Activated gamma-delta T cell (primary cell): Measurements from ENCODE around the gene PRKAA2.
"Not testable (repeated sequence)": the region's sequence is repeated elsewhere in the genome, so short reads cannot be mapped to it uniquely, and the experiment has no call there.

Source experiments
- DNase-seq: peaks from one replicate; lab custom pipeline; 2025; lab: John Stamatoyannopoulos, UW
- total RNA-seq, 2 donors: gene quantifications; one replicate each; lab custom pipeline; 2026; lab: John Stamatoyannopoulos, UW

Gene PRKAA2
- 0 reads per million in 2 donors for total RNA-seq

DNA sequence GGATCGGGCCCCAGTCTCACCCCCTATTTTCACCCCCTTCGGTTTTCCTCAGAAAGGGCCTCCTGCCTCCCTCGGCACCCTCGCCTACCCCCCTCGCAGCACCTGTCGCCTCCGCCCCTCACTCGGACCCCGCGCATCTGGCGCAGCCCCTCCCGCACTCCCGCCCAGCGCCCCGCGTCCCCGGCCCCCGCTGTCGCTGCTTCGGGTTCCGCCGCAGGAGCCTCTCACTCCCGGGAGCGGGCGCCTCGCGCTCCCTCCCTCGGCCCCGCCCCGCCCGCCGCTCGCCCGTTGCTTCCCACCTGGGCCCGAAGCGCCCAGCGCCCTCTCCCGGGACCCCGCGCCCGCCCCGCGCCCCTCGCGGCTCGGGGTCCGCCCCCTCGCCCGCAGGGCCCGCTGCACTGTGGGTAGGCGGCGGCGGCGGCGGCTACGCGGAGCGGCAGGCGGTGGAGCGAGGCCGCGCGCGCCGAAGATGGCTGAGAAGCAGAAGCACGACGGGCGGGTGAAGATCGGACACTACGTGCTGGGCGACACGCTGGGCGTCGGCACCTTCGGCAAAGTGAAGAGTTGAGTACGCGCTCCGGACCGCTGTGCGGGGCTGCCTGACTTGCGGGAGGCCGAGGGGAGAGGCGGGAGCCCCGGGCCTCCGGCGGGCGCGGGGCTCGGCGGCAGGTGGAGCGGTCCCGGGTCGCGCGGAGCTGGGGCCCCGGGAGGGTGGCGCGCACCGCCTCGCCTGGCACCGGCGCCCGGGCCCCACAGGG, at the start of gene PRKAA2:
Gene PRKAA2 (plus strand): TSS at position 396 of the 758 bp plus-strand sequence. CDS start 74 bp downstream, at position 470.
- no peak for DNase-seq

DNA sequence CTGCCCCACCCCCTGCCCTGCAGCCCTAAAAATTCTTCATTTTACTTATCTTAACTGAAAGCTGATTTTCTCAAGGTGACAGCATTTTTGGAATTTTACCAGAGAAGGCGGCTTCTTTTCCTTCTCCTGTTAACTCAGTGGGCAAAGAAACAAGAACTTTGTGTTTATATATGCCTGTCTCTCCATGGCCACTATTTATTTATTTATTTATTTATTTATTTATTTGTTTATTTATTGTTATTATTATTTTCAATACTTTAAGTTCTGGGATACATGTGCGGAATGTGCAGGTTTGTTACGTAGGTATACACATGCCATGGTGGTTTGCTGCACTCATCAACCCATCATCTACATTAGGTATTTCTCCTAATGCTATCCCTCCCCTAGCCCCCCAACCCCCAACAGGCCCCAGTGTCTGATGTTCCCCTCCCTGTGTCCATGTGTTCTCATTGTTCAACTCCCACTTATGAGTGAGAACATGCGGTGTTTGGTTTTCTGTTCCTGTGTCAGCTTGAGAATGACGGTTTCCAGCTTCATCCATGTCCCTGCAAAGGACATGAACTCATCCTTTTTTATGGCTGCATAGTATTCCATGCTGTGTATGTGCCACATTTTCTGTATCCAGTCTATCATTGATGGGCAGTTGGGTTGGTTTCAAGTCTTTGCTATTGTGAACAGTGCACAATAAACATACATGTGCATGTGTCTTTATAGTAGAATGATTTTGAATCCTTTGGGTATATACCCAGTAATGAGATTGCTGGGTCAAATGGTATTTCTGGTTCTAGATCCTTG, 49.5 kb upstream of the PRKAA2 start:
- not testable (repeated sequence) for DNase-seq

DNA sequence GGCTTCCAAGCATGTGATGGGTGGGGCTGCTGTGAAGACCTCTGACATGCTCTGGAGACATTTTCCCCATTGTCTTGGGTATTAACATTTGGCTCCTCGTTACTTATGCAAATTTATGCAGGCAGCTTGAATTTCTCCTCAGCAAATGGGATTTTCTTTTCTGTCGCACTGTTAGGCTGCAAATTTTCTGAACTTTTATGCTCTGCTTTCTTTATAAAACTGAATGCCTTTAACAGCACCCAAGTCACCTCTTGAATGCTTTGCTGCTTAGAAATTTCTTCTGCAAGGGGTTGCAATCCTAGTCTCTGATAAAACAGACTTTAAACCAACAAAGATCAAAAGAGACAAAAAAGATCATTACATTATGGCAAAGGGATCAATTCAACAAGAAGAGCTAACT, 35.0 kb upstream of the PRKAA2 start:
- not testable (repeated sequence) for DNase-seq

DNA sequence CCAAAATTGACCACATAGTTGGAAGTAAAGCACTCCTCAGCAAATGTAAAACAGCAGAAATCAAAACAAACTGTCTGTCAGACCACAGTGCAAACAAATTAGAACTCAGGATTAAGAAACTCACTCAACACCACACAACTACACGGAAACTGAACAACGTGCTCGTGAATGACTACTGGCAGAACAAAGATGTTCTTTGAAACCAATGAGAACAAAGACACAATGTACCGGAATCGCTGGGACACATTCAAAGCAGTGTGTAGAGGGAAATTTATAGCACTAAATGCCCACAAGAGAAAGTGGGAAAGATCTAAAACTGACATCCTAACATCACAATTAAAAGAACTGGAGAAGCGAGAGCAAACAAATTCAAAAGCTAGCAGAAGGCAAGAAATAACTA, 34.3 kb upstream of the PRKAA2 start:
- DNase-seq, result not testable (repeated sequence)

DNA sequence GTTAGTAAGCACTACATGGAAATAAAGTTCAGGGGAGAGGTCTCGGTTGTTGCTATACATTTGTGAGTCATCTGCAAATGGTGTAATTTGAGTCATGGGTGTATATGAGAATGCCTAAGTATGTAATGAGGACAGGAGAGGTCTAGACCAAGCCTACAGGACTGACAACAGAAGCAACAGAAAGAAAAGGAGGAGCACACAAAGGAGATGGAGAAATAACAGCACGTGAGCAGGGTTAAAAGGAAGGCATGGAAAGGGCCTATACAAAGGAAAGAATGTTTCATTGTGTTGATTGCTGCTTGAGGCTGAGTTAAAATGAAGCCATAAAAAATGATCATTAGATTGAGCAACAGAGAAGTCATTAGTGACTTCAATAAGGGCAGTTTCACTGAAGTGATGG, 28.0 kb upstream of the PRKAA2 start:
- DNase-seq, result no peak

DNA sequence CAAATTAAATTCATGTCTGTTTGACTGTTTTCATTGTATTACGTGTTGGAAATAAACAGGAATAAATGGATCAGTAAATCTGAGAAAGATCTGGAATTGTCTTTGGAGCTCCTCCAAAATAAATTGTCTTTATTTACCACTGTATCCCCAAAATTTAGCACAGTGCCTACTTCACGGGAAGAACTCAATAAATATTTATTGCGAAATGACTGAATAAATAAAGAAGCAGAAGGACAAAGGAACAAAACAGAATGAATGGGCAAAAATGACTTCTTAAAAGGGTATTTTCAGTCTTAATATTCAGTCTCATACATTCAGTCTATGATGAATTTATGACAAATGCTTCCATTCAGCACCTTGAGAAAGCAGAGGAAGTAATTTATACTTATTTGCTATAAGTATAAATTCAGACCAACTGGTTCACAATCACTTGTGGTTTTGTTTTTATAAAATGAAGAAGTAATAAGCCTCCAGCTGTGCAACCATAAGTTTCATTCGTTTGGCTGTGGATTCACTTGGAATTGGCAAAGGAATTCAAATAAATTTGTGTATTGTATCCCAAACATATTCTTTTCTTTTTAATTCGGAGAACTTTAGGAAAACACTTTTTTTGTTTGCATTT, 19.2 kb upstream of the PRKAA2 start:
- DNase-seq, result no peak

DNA sequence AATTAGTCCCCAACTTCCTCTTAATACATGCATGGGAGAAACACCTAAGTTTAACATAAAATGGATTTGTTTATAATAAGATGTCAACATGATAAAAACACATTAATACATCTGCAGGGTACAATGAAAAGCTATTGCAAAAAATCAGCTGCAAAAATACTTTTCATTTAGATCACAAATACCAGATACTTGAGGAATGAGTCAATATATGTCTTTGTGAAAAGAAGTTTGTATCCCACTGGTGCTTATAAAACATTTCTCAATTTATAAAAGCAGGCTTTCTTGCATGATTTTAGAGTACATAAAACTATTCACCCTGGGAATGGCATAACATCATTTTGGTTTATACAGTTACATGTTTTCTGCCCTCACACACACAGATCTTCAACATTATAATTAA, 18.6 kb upstream of the PRKAA2 start:
- DNase-seq, result no peak

DNA sequence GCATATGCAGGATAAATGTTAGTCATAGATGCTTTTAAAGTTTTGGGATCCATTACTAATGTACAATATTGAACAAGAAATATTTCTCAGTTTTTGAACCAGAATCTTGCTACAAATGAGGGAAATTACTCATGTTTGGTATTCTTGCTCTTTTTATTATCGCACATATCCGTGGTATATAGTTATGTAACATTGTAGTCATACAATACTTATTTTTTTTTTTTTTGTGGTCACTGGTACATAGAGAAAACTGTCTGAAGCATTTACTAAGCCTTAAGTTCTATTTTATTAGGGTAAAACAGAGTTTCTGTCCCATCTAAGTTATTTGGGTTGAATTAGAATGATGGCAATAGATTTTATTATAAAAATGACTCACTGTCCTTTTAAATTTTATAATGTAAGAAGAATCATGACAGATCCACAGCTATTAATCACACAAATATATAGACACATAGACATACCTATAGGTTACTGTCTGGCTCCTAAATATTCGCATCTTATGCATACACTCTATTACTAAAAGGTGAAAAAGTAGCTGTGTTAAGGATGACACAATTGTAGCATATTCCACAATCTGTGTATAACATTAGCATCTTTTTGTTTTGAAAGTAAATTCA, 18.0 kb upstream of the PRKAA2 start:
- DNase-seq, result no peak

DNA sequence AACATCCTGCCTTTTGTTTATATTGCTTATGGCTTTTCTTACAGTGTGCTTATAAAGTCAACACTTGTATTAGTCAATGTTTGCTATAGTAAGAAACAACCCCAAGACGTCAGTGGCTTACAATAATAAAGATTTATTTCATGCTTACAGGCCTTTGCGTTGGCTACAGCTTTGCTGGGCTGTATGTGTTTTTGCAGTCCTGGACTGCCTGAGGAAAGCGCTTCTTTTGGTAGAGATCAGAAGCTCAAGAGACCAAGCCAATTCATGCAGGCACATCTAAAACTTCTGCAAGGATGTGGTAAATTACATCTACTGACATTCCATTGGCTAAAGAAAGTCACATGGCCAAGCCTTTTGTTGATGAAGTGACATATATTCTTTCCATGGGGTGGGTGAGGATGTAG, 17.5 kb upstream of the PRKAA2 start:
- no peak for DNase-seq

DNA sequence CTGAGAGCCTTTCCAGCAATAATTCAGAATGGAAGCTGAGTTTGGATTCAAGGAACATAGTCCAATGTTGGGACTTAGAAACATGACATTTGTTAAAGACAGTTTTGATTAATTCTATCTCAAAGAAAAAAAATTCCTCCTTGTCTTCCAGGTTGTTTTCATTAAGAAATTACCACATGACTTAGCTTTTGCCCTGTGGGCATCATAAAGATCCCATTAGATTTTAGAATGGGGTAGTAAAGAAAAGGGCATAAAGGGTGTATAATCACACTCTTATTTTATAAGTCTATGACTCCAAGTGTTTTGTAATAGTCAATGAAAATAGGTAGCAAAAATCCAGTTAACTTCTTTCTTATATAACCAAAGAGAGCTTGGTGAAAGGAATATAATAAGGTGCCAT, 14.3 kb upstream of the PRKAA2 start:
- no peak for DNase-seq

DNA sequence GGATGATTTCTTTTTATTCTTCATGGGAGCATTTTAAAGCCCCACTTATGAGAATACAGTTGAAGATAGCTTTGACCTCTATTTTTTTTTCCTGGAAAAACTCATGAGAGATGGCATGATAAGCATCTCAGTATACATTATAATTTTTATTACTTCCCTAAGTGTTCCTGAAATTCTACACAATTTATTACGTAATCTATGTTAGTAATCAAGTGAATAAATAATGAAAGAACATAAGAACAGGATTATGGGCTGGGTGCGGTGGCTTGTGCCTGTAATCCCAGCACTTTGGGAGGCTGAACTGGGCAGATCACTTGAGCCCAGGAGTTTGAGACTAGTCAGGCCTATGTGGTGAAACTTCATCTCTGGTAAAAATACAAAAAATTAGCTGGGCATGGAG, 13.2 kb upstream of the PRKAA2 start:
- DNase-seq, result no peak

DNA sequence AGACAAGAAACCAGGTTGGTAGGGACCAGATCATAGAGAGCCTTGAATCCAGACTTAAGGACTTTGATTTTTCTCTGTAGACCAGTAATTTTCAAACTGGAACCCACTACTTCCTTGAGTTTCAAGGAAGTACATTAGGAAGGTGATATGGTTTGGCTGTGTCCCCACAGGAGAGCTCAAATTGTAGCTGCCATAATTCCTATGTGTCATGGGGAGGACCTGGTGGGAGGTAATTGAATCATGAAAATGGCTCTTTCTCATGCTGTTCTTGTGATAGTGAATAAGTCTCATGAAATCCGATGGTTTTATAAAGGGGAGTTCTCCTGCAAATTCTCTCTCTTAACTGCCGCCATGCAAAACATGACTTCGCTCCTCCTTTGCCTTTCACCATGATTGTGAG, 10.1 kb upstream of the PRKAA2 start:
- no peak for DNase-seq

DNA sequence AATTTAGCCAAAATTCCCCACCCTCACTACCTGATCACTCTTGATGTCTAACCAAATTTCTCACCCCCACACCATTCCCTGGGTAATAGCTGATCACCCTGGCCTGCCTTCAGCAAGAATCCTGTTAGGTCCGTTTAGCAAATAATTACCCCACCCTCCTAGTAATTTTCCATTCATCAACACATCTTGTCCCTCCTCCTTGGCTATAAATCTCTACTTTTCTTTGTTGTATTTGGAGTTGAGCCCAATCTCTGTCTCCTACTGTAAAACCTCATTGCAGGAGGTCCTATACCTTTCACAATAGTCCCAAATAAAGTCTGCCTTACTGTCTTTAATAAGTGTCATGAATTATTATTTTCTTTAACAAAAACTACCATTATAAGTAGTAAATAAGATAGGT, 6.9 kb upstream of the PRKAA2 start:
- no peak for DNase-seq

DNA sequence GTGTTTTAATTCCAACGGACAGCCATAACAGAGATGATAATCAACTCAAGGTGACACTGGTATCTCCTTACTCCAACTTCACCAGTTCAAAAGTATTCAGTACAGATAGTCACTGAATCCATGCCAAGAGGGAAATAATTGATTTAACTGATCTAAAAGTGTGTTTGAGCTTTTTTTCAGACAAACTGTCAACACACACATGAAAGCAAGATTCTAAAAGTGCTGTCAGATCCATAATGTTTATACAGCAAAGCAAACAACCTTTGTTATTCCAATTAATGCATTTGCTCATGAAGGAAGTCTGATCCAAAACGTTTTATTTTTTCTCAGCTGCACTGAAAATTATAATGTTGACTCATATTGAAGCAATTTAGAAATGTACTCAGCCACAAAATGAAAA, 5.9 kb upstream of the PRKAA2 start:
- DNase-seq, result no peak

DNA sequence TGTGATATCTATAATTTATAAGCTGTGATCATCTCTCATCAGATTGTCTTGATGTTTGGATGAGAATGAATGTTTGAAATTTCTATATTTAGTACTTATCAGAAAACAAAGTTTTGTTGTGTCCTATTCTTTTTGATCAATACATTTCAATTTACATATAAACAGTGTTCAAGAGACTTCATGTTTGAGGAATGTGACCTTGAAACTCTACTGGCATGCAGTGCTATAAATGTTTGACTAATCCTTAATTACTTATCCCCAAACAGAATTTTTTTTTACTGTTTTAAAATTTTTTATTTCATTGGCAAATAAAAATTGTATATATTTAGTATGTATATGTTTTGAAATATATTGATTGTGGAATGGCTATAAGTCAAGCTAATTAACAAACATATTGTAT, 1.5 kb upstream of the PRKAA2 start:
- DNase-seq, result no peak

DNA sequence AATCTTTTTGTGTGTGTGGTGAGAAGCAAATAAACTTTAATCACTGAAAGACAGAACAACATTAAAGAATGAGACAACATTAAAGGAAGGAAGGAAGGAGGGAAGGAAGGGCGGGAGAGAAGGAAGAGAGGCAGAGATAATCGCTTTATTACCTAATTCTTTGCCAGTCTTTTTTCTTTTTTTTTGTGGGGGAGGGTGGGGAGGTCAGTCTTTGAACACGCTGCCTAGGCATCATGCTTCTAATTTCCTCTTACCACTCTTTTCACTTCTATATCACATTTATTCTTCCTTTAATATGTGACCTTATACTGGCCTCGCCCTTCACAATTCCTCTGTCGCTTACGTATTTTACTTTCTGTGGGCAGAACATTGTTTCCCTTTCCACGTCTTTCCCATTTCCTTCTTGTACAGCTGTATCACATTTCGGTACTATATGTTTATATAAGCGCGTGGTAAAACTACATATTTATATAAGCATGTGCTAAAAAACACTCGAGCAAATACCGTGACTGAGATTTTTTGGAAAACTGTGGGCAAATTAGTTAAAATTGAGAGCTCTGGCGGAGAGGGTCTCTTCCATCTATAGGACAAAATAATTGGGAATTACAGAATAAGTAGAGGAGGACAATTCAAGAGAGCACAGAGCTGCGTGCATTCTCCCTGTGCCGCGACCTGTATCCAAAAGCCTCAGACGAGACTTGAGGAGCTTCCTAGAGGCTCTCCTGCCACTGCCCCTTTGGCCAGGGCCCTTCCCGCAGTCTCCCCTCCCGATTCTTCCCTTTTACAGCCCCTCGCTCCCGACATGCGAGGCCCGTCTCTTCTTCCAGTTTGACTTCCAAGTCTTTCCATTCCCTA, 823 bp upstream of the PRKAA2 start:
- DNase-seq, result no peak

DNA sequence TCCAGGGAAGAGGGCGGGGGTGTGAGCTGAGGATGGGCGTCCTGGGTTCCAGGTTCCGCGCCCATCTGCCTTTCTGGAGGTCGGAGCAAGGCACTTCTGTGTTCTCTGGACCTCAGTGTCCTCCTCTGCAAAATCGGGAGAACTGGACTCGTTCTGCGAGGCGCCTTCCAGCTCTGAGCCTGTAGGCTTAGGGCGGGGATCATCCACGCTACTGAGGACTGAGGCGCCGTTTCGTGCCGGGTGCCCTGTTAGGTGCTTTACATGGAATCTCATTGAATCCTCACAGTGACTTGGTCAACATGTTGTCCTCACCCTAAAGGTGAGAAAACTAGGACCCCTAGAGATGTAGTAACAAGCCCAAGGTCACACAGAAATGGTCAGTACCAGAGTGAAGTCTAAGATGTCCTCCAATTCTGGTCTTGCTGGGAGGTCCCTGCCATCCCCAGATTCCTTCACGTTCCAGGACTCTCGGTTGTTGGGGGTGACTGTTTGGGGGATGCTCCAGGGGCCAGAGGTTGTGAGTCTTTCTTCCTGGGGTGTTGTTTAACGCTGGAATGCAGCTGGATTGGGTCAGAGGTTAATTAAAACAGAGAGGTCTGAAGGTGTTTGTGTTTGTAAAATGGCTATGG, 677 bp downstream of the PRKAA2 start:
- DNase-seq, result no peak

DNA sequence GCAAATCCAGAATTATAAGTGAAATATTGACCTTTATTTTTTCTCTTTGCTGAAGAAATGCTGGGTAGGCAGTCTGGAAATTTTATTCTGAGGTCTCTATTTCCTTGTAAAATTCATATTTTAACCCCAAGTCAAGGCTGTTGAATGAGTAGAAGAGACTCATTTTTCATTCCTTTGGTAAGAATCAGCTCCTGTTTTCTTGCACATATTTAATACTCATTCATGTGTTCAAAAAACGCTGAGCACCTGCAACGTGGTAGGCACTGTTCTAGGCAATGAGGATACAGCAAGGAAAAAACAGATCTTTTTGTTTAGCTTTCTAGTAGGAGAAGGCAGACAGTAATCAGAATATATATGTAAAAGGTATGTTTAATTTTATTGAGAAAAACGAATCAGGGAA, 1.5 kb downstream of the PRKAA2 start:
- DNase-seq, result no peak

DNA sequence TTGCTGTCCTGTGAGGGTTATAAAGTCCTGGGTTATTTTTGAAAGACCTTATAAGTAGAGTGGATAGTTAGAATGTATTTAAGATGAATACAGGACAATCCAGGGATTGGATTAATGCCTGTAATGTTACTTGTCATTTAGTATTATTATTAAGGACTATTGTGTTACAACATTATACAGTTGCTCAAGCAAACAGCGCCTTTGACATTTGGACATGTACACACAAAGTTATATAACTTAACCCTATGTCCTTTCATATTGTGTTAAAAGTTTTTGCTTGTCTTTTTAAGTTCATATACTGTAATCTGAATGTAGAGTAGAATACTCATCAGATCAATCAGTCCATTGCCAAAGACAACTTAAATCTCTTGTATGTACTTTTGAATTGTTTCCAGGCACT, 2.0 kb downstream of the PRKAA2 start:
- DNase-seq, result no peak

DNA sequence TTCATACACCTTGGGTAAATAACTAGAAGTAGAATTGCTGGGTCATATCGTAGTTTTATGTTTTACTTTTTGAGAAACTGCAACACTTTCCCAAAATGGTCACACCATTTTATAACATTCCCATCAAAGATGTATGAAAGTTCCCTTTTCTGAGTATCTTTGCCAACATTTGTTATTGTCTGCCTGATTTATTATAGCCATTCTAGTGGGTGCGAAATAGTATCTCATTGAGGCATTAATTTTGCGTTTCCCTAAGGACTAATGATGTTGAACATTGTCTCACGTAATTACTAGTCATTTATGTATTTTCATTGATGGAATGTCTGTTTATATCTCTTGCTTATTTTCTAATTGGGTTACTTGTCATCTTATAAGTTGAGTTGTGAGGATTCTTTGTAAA, 3.4 kb downstream of the PRKAA2 start:
- no peak for DNase-seq
